IMR-90 (cell line): ENCODE measurements around the gene CNDP1. TPM values are rescaled to one million over a fixed set of nuclear protein-coding genes. Genes with fewer than 3 reads are reported as not detected.

Source experiments
- ATAC-seq: fragments of 200-7000 bp; cut with Tn5 transposase; 2 replicates; pipeline ENCODE4 v1.9.1; 2020; ENCODE audit warnings: low read depth, mild to moderate bottlenecking, moderate library complexity
- BruUV-seq: library from RNA; stranded (reverse); fragments of 400-500 nt; replicated peaks from 2 replicates; lab custom pipeline; 2021; lab: Mats Ljungman, UMichigan
- CTCF ChIA-PET: fragments of 300-600 bp; formaldehyde crosslinking; extraction: SDS; loops from one replicate; lab custom pipeline; 2021; ENCODE audit warnings: antibody characterized with exemption; lab: Yijun Ruan, JAX
- POLR2A ChIA-PET: fragments of 300-600 bp; sonication (Branson Sonifier 250); formaldehyde crosslinking; loops from one replicate; lab custom pipeline; 2022; ENCODE audit warnings: antibody characterized with exemption; ENCODE audit not compliant: unreplicated experiment; lab: Charles Lee
- DNase-seq: peaks from one replicate; pipeline ENCODE4 v3.0.0; 2013
- H2AFZ ChIP-seq: replicated peaks from 2 replicates; pipeline ENCODE3; 2013; ENCODE audit warnings: low read length, mild to moderate bottlenecking; ENCODE audit not compliant: poor library complexity
- H2AK5ac ChIP-seq: 2 replicates; pipeline ENCODE4 v1.6.1; 2013; ENCODE audit warnings: low read depth, low read length, inconsistent platforms
- H2AK9ac ChIP-seq: replicated peaks from 2 replicates; pipeline ENCODE3; 2013; ENCODE audit warnings: mild to moderate bottlenecking, low read depth, low read length, moderate library complexity; ENCODE audit not compliant: poor library complexity
- H2BK120ac ChIP-seq: 2 replicates; pipeline ENCODE4 v1.6.1; 2013; ENCODE audit warnings: low read depth, low read length, inconsistent platforms
- H2BK15ac ChIP-seq: 3 replicates; pipeline ENCODE4 v1.6.1; 2013; ENCODE audit warnings: low read depth, low read length, inconsistent platforms
- H2BK20ac ChIP-seq: 2 replicates; pipeline ENCODE4 v1.6.1; 2013; ENCODE audit warnings: low read depth, mild to moderate bottlenecking, inconsistent platforms, low read length, moderate library complexity
- H2BK5ac ChIP-seq: 2 replicates; pipeline ENCODE4 v1.6.1; 2013; ENCODE audit warnings: mild to moderate bottlenecking, low read depth, low read length, inconsistent platforms; ENCODE audit not compliant: poor library complexity, severe bottlenecking
- H3K14ac ChIP-seq: replicated peaks from 2 replicates; pipeline ENCODE4 v1.6.1; 2013; ENCODE audit warnings: low read depth, low read length, inconsistent platforms
- H3K18ac ChIP-seq: 2 replicates; pipeline ENCODE4 v1.6.1; 2013; ENCODE audit warnings: low read depth, low read length, control low read depth
- H3K23ac ChIP-seq: 2 replicates; pipeline ENCODE4 v1.6.1; 2013; ENCODE audit warnings: low read depth, low read length, inconsistent platforms
- H3K27ac ChIP-seq: 2 replicates; pipeline ENCODE4 v1.5.1; 2013; ENCODE audit warnings: mild to moderate bottlenecking, control low read depth, low read length; ENCODE audit not compliant: insufficient read depth
- H3K27me3 ChIP-seq: 2 replicates; pipeline ENCODE4 v1.6.1; 2013; ENCODE audit warnings: low read length; ENCODE audit not compliant: control insufficient read depth, insufficient read depth
- H3K36me3 ChIP-seq: 2 replicates; pipeline ENCODE4 v1.6.1; 2013; ENCODE audit warnings: low read length, mixed read lengths; ENCODE audit not compliant: control insufficient read depth, insufficient read depth
- H3K4ac ChIP-seq: 2 replicates; pipeline ENCODE4 v1.6.1; 2013; ENCODE audit warnings: low read depth, low read length, inconsistent platforms
- H3K4me1 ChIP-seq: 2 replicates; pipeline ENCODE4 v1.6.1; 2013; ENCODE audit warnings: low read length, mixed read lengths; ENCODE audit not compliant: control insufficient read depth, insufficient read depth
- H3K4me2 ChIP-seq: 2 replicates; pipeline ENCODE4 v1.6.1; 2013; ENCODE audit warnings: low read depth, mild to moderate bottlenecking, control low read depth, low read length, moderate library complexity
- H3K4me3 ChIP-seq: 2 replicates; pipeline ENCODE4 v1.5.1; 2013; ENCODE audit warnings: low read depth, mild to moderate bottlenecking, control low read depth, low read length, moderate library complexity; ENCODE audit not compliant: insufficient read depth
- H3K56ac ChIP-seq: 2 replicates; pipeline ENCODE4 v1.6.1; 2013; ENCODE audit warnings: low read length, inconsistent platforms; ENCODE audit not compliant: insufficient read depth; ENCODE audit errors: extremely low read depth
- H3K79me1 ChIP-seq, 2 experiments: 2 replicates each; pipeline ENCODE4 v1.6.1; 2013; ENCODE audit warnings: low read length in 2 of 2, inconsistent platforms in 1 of 2, low read depth in 1 of 2
- H3K9ac ChIP-seq: 2 replicates; pipeline ENCODE4 v1.6.1; 2013; ENCODE audit warnings: low read depth, low read length, control low read depth
- H3K9me1 ChIP-seq: 2 replicates; pipeline ENCODE4 v1.6.1; 2013; ENCODE audit warnings: low read length, inconsistent platforms; ENCODE audit not compliant: insufficient read depth
- H3K9me3 ChIP-seq: 2 replicates; pipeline ENCODE4 v1.6.1; 2013; ENCODE audit warnings: low read length; ENCODE audit not compliant: control insufficient read depth, insufficient read depth
- H4K20me1 ChIP-seq: 2 replicates; pipeline ENCODE4 v1.6.1; 2013; ENCODE audit warnings: low read length, inconsistent platforms; ENCODE audit not compliant: insufficient read depth
- H4K5ac ChIP-seq: 2 replicates; pipeline ENCODE4 v1.6.1; 2013; ENCODE audit warnings: mild to moderate bottlenecking, low read depth, low read length, control low read depth
- H4K8ac ChIP-seq, 2 experiments: 2 replicates each; pipeline ENCODE4 v1.6.1; 2013; ENCODE audit warnings: low read depth in 2 of 2, low read length in 2 of 2, control low read depth in 1 of 2, inconsistent platforms in 1 of 2
- H4K91ac ChIP-seq: 2 replicates; pipeline ENCODE4 v1.6.1; 2013; ENCODE audit warnings: low read depth, low read length, inconsistent platforms; ENCODE audit not compliant: insufficient read depth
- BHLHE40 ChIP-seq: fragments of 150-350 bp; IDR thresholded peaks from 2 replicates; pipeline ENCODE4 v1.6.1; 2016; ENCODE audit warnings: mild to moderate bottlenecking, low read depth, low read length
- CEBPB ChIP-seq: IDR thresholded peaks from 2 replicates; pipeline ENCODE4 v1.6.1; 2012; ENCODE audit warnings: low read depth, low read length, improper control_type of control experiment
- FOS ChIP-seq: fragments of 150-350 bp; IDR thresholded peaks from 2 replicates; pipeline ENCODE4 v1.6.1; 2016; ENCODE audit warnings: low read depth, low read length
- MAFK ChIP-seq: IDR thresholded peaks from 2 replicates; pipeline ENCODE4 v1.6.1; 2012; ENCODE audit warnings: low read depth, low read length, improper control_type of control experiment
- MAZ ChIP-seq: IDR thresholded peaks from 2 replicates; pipeline ENCODE4 v1.6.1; 2012; ENCODE audit warnings: low read depth, mild to moderate bottlenecking, low read length, improper control_type of control experiment, moderate library complexity, borderline replicate concordance
- RAD21 ChIP-seq: IDR thresholded peaks from 2 replicates; pipeline ENCODE4 v1.6.1; 2012; ENCODE audit warnings: low read length, improper control_type of control experiment
- RFX5 ChIP-seq: IDR thresholded peaks from 2 replicates; pipeline ENCODE4 v1.8.0; 2012; ENCODE audit warnings: low read depth, mild to moderate bottlenecking, low read length, moderate library complexity
- USF2 ChIP-seq: fragments of 150-350 bp; IDR thresholded peaks from 2 replicates; pipeline ENCODE4 v1.6.1; 2017; ENCODE audit warnings: mild to moderate bottlenecking, antibody characterized with exemption, low read length, low read depth
- WGBS, 2 experiments: methylation state at CpG; one replicate each; pipeline versions ENCODE4 v1.1.5 to v1.1.7; 2013; ENCODE audit warnings: missing lambda C conversion rate in 2 of 2; ENCODE audit not compliant: insufficient read length in 1 of 2; ENCODE audit errors: extremely low coverage in 2 of 2; 5-methylcytosine and 5-hydroxymethylcytosine counted together
- dilution Hi-C: fragments of 300-500 bp; cut with HindIII; formaldehyde crosslinking; loops from one replicate; pipeline ENCODE4 v1.14.3; 2018; ENCODE audit warnings: low sequenced_read_pairs; ENCODE audit not compliant: unreplicated experiment
- in situ Hi-C: fragments of 300-500 bp; cut with MboI; formaldehyde crosslinking; loops from 3 replicates; pipeline ENCODE4 v1.14.3; 2019; ENCODE audit warnings: low sequenced_read_pairs, inconsistent platforms, mixed read lengths
- intact Hi-C: fragments of 100-400 bp; cut with micrococcal nuclease; formaldehyde crosslinking; loops from 2 replicates; pipeline ENCODE4 v1.10.0; 2022
- polyA plus RNA-seq, 3 experiments: library from polyadenylated mRNA; depleted of rRNA; stranded (reverse); fragments of >200 nt; gene quantifications; 2 replicates each; pipeline ENCODE4 v1.2.3, GENCODE V29; 2012; ENCODE audit warnings: low replicate concordance in 1 of 3
- total RNA-seq: library from RNA; depleted of rRNA; stranded (reverse); fragments of >200 nt; gene quantifications from 2 replicates; pipeline ENCODE4 v1.2.3, GENCODE V29; 2012

CNDP1 gene
- total and polyA plus RNA-seq, 2 of the 4 experiments (the other 2 are of a cell fraction) = not detected

- no peak overlapping the region for H4K91ac ChIP-seq
- H3K27ac ChIP-seq = no peak overlapping the region
- no peak for ATAC-seq
- H2BK20ac ChIP-seq = no peak overlapping the region
- no peak for DNase-seq
- no peak overlapping the region for H3K4me2 ChIP-seq
- H3K23ac ChIP-seq = no peak overlapping the region
- H4K20me1 ChIP-seq = no peaks in the 10 kb centered on the region
- H2AFZ ChIP-seq = no peak overlapping the region
- H2AK5ac ChIP-seq = no peak overlapping the region
- H2BK5ac ChIP-seq = no peak overlapping the region
- H3K79me1 ChIP-seq = no peaks in the 10 kb centered on the region
- POLR2A ChIA-PET = no interaction called here
- no peaks in the 10 kb centered on the region for H3K9me3 ChIP-seq
- H2BK120ac ChIP-seq = no peak overlapping the region
- no peak overlapping the region for H3K14ac ChIP-seq
- H3K9me1 ChIP-seq = no peaks in the 10 kb centered on the region
- peaks cover 68% of the 10 kb centered on the region for H3K36me3 ChIP-seq
- H3K18ac ChIP-seq = no peak overlapping the region
- H2AK9ac ChIP-seq = no peak overlapping the region
- in situ Hi-C loops = no loop called here
- H3K27me3 ChIP-seq = no peaks in the 10 kb centered on the region
- CTCF ChIA-PET = interaction anchor here (1.4 kb wide), 1 partner anchor 10 kb away, joined by 4 read pairs; the partner anchor contains the start of gene CNDP2
- WGBS, 2 experiments = no CpG with 5 or more reads among the region's 16 CpGs
- H2BK15ac ChIP-seq = no peak overlapping the region
- no peak overlapping the region for H4K8ac ChIP-seq
- intact Hi-C loops = no loop called here
- no peak for TF ChIP-seq RFX5
- TF ChIP-seq RAD21 = no peak
- no peak for TF ChIP-seq BHLHE40
- no peak for TF ChIP-seq MAZ
- no peak for TF ChIP-seq CEBPB
- TF ChIP-seq USF2 = no peak
- no peak for TF ChIP-seq MAFK
- no peak for TF ChIP-seq FOS
- H4K5ac ChIP-seq = no peak overlapping the region
- H3K4ac ChIP-seq = no peak overlapping the region
- no peaks in the 10 kb centered on the region for H3K4me1 ChIP-seq
- dilution Hi-C loops = no loop called here
- BruUV-seq = no TSS peak
- H3K9ac ChIP-seq = no peak overlapping the region
- H3K56ac ChIP-seq = no peak overlapping the region
- no peak overlapping the region for H3K4me3 ChIP-seq
Measured at GRCh38 chr18:74505776-74506175, 28.5 kb upstream of the CNDP1 start.
